ENCODE data around the gene TMEM37.
"Not testable (repeated sequence)": the region's sequence is repeated elsewhere in the genome, so short reads cannot be mapped to it uniquely, and the experiment has no call there.

The TMEM37 gene

GRCh38 chr2:119431155-119431975 lies at the start of gene TMEM37:
Gene TMEM37 (plus strand): TSS chr2:119431854. CDS start chr2:119431904, 50 bp downstream.
- DNase-seq = no peak

- DNase-seq = no peak
These were observed 48.1 kb upstream of the TMEM37 start for GRCh38 chr2:119383410-119384140.

- no peak for DNase-seq
These were observed 46.7 kb upstream of the TMEM37 start for GRCh38 chr2:119384971-119385370.

DNA sequence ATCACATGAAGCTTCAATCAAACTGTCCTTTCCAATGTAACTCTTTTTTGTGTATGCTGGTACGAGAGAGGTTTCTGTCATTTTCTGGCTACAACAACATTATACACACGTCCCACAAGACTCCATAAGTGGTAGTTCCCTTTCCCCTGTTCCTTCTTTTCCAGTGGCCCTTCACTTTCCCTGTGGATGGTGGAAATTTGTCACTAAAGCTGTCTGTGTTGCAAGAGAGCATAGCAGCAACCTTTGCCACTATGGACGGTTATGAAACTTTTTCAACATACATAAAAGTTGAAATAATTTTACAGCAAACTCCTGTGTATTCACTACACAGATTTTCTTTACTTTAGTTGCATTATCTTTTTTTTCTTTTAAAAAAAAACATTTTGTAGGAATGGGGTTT lies 46.2 kb upstream of the TMEM37 start:
- DNase-seq = no peak

GRCh38 chr2:119387381-119388129 lies 44.1 kb upstream of the TMEM37 start:
- DNase-seq = peak; percentile 38

- no peak for DNase-seq
These were observed 41.9 kb upstream of the TMEM37 start for GRCh38 chr2:119389615-119390306.

DNA sequence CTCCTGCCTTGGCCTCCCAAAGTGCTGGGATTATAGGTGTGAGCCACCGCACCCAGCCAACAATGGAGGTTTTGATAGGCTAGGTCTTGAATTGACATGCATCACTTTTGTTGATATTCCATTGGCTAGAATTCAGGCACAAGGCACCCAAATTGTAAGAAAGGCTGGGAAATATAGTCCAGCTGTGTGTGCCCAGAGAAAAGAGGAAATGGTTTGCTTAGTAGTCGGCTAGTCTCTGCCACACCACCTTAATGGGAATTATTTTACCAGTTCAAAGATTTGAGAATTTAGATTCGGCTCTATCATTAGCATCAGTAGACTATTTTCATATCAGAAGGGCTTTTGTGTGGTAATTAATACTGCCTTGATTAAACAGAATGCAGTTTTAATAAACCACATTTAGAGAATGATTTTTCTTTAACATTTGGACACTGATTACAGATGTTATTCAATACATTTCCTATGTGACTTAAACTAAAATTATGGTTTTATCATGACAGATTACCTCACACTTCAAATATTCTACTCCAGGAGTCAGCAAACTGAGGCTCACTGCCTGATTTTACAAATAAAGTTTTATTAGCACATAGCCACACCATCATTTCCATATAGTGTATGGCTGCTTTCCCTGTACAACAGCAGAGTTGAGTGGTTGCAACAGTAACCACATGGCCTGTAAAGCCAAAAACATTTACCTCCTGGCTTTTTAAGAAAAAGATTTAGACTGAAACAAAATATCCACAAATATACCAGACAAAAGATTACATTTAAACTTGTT lies 37.5 kb upstream of the TMEM37 start:
- no peak for DNase-seq

GRCh38 chr2:119397196-119397595 lies 34.5 kb upstream of the TMEM37 start:
- no peak for DNase-seq

DNA sequence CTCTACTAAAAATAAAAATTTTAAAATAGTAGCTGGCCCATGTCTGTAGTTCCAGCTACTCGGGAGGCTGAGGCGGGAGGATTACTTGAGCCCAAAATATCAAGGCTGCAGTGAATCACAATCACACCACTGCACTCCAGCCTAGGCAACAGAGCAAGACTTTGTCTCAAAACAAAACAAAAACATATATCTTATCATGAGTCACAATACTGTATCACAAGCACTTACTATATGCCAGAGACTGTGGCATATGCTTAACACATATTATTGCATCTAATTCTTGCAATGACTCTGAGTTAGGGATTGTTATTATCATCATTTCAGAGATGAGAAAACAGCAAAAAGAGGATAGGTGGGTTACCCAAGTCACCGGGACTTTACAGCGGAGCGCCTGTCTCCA lies 29.5 kb upstream of the TMEM37 start:
- DNase-seq = no peak

DNA sequence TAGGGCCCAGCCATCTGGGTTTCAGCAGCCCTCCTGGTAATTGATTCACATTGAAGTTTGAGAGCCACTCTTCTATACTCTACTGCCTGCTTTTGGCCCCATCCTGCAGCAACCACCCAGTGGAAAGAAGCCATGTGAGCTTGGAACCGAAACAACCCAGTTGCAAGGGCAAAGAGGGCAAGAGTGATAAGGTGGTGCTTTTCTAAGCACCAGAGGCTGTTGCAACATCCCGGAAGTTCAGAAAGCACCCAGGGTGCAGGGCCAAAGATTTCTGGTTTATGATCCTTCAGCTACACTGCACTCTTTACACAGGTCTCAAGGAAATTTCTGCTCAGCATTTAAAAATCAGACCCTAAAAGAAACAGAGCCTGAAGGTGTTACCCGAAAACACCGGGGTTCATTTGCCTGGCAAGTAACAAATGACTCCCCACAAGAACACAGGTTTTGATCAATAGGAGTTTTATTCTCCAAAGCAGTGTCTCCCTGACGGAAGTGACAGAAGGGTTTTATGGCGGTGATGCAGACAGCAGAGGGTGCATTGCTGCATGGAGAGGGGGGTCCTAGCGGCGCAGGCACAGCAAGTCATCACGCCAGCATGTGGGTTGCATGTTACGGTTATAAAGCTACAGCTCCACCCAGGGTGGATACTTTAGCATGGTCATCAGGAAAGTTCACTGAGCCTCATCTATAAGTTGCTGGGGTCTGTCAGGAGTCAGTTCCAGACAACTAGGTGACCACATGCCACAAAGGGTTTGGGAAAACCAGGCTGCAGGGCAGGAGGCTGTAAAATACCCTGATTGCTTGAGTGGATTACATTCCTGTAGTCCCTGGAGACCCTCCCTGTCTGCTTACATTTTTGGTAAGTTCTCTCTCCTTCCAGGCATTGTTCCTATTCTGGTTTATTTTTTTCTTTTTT lies 28.8 kb upstream of the TMEM37 start:
- DNase-seq = no peak

GRCh38 chr2:119403618-119404017 lies 28.0 kb upstream of the TMEM37 start:
- not testable (repeated sequence) for DNase-seq

- no peak for DNase-seq
These were observed 26.5 kb upstream of the TMEM37 start for GRCh38 chr2:119405151-119405550.

DNA sequence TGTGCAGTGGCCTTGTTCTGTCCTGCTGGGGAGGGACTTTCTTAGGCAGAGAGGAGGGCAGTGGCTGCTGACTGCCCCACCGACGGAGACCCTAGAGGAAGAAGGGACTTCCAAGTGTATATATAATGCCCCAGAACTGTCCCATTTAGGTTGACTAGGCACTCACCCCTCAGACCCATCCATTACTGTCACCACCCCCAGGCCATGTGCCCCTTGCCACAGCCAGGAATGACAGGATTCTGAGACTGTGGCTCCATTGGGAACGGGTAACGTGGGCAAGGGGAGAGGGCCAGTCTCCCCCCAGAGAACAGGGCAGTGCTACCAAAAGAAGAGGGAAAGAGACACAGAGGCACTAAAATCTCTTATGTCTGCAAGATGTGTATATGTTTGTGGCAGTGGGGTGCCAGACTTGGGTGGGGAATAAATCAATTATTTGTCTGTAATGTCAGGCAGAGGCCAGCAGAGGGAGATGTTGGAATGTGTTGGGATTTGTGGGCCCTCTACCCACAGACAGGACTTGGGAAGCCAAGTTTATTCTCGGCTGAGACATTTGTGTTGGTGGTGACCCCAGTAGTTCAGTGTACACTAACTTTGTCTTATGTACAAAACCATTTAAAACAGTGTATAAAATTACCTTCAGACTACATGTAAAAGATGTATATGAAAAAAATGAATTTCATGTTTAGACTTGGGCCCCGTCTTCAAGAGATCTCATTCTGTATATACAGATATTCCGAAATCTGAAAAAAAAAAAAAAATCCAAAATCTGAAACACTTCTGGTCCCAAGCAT lies 24.0 kb upstream of the TMEM37 start:
- no peak for DNase-seq

GRCh38 chr2:119408221-119408619 lies 23.4 kb upstream of the TMEM37 start:
- no peak for DNase-seq

GRCh38 chr2:119409506-119409905 lies 22.1 kb upstream of the TMEM37 start:
- DNase-seq = no peak

DNA sequence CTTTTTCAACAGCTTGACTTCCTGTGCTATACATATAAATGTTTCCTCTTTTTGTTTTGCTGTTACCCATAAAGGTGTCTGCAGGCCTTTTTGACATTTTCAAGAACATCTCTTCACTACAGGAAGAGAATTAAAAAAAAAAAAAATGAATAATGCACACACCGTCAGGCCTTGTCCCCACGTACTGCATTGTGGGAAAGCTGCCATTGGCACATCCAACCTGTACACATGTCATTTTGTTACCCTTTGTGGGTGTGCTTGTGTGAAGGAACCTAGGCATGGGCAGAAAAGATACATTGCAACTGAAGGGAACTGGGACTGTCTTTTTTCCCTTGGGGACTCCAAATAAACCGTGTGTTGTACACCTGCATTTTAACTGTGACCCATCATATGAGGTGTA lies 16.8 kb upstream of the TMEM37 start:
- DNase-seq = no peak

- DNase-seq = no peak
These were observed 16.0 kb upstream of the TMEM37 start for GRCh38 chr2:119415630-119416029.

GRCh38 chr2:119416299-119416923 lies 15.2 kb upstream of the TMEM37 start:
- DNase-seq = no peak

- no peak for DNase-seq
These were observed 13.7 kb upstream of the TMEM37 start for GRCh38 chr2:119417908-119418307.

- no peak for DNase-seq
These were observed 12.6 kb upstream of the TMEM37 start for GRCh38 chr2:119419065-119419464.
